Measurements from ENCODE around the gene RAC3. TPM values are rescaled to one million over a fixed set of nuclear protein-coding genes. Genes with fewer than 3 reads are reported as not detected.

The RAC3 gene
- total RNA-seq, 1 experiment from 2014 or later: 41.7 TPM

- no peak for DNase-seq (ENCODE audit: low read depth)
These were observed 19.8 kb upstream of the RAC3 start for GRCh38 chr17:82011617-82012187.

DNA sequence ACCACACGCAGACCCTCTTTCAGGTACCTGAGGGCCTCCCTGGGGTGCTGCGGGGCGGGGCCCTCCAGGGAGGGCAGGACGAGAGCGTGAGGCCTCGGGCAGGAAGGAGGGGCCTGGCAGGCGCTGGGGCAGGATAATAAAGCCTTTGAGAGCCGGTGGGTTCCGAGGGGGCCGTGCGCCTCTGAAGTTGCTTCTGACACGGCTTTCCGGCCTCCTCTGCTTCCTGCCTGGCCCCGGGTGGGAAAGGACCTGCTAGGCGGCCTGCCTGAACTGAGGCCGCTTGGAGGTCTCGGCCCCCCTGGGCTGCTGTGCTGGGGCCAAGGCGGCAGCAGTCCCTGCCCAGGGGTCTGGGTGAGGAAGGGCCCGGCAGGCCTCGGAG, 19.2 kb upstream of the RAC3 start:
- DNase-seq (ENCODE audit: low read depth): no peak

- no peak for DNase-seq (ENCODE audit: low read depth)
These were observed 18.7 kb upstream of the RAC3 start for GRCh38 chr17:82012640-82013295.

DNA sequence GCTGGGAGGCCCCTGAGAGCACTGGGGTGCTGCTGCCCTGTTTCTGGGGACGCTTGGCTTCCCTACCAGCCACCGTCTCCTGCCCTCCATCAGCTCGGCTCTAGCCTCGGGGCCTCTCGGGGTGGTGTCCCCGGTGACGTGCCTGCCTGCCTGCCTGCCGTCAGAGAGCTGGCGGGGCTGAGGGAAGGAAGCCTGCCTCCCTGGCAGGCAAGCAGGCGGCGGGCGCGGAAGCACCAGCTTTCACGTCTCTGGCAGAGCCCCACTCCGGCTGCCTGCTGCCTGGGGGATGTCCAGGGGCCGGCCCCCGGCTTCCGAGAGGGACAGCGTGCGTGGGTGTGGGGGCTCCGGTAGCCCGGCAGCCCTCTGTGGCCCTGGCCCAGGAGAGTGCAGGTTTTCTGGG, 18.1 kb upstream of the RAC3 start:
- no peak for DNase-seq (ENCODE audit: low read depth)

DNA sequence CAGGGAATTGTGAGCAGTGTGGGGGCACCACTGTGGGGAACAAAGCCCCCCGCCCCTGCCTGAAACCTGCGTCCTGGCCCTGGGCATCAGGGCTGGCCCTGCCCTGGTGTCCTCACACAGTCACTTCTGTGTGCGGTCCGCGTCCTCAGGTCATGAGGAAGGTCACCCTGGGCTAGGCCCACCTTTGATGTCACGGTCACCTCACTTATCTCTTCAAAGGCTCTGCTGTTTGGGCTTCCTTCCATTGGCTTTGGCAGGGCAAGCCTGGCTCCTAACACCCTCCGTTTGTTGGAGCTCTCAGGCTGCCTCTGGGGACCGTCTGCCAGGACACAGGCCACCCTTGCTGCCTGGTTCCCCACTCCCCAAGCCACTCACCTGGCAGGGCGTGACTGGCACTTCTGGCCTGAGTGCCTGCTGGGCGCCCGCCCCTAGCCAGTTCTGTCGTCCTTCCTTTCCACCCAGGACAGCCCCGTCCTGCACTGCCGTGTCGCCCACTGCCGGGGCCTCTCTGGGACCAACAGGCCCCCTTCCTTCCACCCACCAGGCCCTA, 17.6 kb upstream of the RAC3 start:
- no peak for DNase-seq (ENCODE audit: low read depth)

- DNase-seq (ENCODE audit: low read depth): no peak
These were observed 17.0 kb upstream of the RAC3 start for GRCh38 chr17:82014432-82014831.

DNA sequence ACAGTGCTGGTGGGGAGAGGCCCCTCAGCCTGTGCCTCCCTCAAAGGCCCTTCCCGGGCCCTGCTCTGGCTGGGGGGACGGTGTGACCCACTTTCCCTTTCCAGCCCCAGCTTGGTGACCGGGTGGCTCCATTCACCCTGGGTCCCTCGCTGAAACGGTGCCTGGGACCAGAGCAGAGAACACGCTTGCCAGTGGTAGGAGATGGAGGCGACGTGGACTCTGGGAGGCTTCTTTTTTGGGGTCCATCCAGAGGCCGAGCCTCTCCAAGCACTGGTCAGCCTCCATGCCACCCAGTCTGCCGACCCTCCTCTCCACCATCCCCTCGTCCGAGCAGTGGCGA, 16.5 kb upstream of the RAC3 start:
- DNase-seq (ENCODE audit: low read depth): no peak

DNA sequence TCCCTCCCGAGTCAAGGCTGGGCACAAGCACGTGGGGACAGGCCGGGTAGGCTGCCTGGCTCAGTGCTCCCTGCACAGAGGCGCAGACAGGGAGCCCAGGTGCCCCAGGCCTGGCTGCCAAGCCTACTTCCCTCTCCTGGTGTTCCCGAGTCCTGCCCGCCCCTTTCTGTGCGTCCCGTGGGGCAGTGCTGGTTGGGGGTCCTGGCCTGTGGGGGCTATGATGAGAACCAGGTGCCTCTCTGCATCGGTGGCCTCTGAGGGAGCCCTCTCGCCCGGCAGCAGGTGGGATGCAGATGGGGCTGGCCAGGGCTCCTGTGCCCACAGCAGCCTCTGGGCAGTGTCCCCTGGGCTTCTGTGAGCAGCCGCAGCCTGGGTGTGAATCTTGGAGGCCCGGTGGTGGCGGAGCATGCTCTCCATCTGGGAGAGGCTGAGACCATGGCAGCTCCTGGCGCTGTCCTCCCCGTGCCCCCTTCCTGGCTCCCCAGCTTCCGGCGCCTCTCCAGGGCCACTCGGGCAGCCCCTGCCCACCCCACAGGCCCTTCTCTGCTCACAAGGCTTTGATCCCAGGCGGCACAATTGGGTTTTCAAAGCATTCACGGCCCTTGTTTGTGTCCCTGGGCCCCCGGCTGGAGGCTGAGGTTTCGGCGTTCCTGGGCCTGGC, 16.0 kb upstream of the RAC3 start:
- DNase-seq (ENCODE audit: low read depth): no peak

- DNase-seq (ENCODE audit: low read depth): no peak
These were observed 15.2 kb upstream of the RAC3 start for GRCh38 chr17:82016061-82016874.

DNA sequence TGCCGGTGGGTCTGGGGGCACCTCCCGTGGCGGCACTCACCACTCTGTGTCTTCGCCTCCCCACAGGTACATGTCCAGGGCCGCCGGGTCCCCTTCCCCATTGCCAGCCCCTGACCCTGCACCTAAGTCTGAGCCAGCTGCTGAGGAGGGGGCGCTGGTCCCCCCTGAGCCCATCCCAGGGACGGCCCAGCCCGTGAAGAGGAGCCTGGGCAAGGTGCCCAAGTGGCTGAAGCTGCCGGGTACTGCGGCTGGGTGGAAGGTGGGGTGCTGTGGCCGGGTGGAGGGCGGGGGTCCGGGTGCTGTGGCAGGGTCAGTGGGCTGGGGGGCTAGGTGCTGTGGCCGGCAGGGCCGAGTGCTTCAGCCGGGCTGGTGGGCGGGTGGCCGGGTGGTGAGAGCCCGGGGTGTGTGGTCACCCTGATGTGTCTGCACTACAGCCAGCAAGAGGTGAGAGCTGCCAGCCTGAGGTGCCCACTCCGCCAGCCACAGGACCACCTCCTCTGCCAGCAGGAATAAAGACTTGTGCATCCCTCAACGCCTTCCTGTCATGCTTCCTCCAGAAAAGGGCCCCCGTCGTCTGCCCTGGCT, 14.5 kb upstream of the RAC3 start:
- no peak for DNase-seq (ENCODE audit: low read depth)

DNA sequence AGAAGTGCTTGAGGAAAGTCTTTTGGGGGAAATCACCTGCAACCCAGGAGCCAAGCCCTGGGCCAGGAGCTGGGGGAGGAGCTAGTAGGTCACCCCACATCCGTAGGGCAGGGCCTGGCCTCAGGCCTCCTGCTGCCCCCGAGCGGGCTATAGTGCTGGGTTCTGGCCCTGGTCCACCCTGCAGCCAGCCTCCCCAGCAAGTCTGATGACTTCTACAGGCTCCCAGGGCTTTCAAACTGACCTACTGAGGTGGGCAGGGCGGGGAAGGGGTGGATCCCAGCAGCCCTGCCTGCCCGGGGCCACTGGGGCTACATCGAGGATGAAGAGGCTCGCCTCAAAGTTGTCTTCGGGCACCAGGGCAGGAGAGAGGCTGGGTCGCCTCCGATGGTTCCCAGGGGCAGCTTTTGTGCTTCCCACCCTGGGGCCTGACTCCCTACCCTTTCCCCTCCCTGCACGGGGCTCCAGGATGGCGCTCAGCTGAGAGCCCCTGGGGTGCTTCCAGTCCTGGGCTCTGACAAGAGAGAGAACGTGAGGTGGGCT, 13.8 kb upstream of the RAC3 start:
- DNase-seq (ENCODE audit: low read depth): no peak

DNA sequence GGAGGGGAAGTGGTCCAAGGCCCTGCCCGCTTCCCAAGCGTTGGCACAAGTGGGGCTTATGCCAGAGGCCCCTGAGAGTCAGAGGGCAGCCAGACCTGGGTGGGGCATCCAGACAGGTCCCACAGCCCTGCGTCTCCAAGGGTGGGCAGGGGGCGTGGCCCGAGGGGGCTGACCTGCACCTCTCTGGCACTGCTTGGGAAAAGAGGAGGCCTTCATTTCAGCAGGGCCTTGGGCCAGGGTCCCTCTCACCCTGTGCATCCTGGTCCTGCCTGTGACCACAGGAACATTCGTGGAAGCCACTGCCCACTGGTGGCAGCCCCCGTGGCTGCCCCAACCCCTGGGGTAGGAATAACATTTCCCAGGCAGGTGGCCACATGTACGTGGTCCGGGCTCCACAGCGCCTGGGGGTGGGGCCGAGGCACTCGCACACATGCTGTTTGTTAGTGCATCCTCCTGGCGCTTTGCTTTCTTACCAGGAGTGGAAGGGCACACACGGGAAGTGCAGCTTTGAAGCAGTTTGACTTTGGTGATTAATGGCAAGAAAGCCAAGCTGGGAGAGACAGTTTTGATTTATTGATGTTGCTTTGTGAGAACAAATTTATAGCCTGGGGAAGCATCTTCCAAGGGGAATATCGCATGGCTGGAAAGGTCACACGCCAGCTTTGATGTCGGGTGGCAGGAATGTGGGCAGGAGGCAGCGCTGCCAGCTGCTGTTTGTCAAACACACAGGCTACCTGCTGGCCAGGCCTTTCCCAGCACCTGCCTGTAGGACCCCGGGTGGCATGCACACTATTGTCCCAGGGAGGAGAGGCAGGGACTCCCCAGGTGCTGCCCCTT, 13.1 kb upstream of the RAC3 start:
- no peak for DNase-seq (ENCODE audit: low read depth)

- DNase-seq (ENCODE audit: low read depth): no peak
These were observed 12.3 kb upstream of the RAC3 start for GRCh38 chr17:82018989-82019689.

- no peak for DNase-seq (ENCODE audit: low read depth)
These were observed 11.5 kb upstream of the RAC3 start for GRCh38 chr17:82019690-82020571.

- no peak for DNase-seq (ENCODE audit: low read depth)
These were observed 10.8 kb upstream of the RAC3 start for GRCh38 chr17:82020572-82021106.

DNA sequence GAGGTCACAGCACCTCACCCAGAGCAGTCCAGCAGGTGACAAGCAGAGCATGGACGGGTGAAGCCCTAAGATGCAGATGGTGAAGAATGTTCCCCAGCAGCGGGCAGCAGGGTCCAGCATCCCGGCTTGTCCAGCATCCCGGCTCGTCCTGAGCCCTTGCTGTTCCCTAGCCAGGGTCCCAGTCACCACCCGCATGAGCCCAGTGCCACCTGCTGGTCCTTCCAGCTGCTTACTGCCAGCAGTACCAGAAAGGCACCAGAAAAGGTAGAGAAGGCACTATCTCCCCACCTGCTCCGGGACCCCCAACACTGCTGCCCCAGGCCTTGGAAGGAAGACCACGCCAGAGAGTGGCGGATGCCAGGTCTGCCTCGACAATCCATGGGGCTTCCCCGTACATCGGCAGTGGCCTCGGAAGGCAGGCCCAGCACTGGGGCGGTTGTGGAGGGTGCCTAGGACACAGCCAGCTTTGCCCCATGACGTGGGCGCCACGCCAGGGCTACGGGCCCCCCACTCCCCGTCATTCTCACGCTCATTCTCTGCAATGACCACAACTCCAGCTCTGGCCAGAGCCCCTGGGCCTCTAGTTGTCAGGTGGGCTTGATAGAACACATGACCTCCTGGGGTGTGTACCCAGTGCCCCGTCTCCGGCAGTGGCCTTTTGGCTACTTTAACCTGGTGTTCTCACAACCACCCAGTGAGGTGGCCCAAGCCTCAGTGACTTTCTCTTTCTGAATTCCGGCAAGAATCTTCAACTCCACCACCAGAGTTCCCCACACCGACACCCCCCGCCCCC, 10.2 kb upstream of the RAC3 start:
- peak; percentile 74 for DNase-seq (ENCODE audit: low read depth)

- no peak for DNase-seq (ENCODE audit: low read depth)
These were observed 9.6 kb upstream of the RAC3 start for GRCh38 chr17:82021900-82022309.
